Measurements from ENCODE around the gene NAA35. TPM values are rescaled to one million over a fixed set of nuclear protein-coding genes. Genes with fewer than 3 reads are reported as not detected.

The NAA35 gene
- total and polyA plus RNA-seq, 2 experiments from 2014 or later: 29.2 to 31.6 TPM

DNA sequence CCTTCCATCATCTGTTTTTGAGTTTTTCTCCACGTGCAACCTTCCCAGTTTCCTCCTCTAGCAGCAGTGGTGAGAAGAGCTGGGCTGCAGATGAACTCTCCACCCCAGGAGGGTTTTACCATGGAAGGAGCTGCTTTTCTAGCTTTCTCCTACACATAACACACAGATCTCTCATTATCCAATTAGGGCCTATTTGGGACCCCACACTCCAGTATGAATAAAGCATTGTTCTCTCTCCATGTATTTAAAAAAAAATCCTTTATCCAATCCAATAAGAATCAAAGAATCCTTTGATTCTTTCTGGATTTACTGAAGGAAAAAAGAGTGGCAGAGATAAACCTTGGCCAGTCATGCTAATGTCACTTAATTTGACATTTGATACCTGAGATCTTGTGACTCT lies 31.6 kb upstream of the NAA35 start (continued):
- no peak for TF ChIP-seq EZH2phosphoT487 (IDR thresholded peaks at IDR 0.05; ENCODE audit: unreplicated experiment)
- no peak for TF ChIP-seq ZNF331 (CRISPR knock-in tag; IDR thresholded peaks at IDR 0.05; ENCODE audit: low read depth)
- no peak for TF ChIP-seq CREB1 (CRISPR knock-in tag; IDR thresholded peaks at IDR 0.05; ENCODE audit: low read depth)
- no peak for TF ChIP-seq NANOG (IDR thresholded peaks at IDR 0.05; ENCODE audit: borderline replicate concordance)
- TF ChIP-seq, protein P1, sequence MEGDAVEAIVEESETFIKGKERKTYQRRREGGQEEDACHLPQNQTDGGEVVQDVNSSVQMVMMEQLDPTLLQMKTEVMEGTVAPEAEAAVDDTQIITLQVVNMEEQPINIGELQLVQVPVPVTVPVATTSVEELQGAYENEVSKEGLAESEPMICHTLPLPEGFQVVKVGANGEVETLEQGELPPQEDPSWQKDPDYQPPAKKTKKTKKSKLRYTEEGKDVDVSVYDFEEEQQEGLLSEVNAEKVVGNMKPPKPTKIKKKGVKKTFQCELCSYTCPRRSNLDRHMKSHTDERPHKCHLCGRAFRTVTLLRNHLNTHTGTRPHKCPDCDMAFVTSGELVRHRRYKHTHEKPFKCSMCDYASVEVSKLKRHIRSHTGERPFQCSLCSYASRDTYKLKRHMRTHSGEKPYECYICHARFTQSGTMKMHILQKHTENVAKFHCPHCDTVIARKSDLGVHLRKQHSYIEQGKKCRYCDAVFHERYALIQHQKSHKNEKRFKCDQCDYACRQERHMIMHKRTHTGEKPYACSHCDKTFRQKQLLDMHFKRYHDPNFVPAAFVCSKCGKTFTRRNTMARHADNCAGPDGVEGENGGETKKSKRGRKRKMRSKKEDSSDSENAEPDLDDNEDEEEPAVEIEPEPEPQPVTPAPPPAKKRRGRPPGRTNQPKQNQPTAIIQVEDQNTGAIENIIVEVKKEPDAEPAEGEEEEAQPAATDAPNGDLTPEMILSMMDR (conservative IDR thresholded peaks at IDR 0.05; ENCODE audit: low read depth in 2 of 2): no peak
- TF ChIP-seq EZH2 (IDR thresholded peaks at IDR 0.05; ENCODE audit: low read depth, unreplicated experiment): no peak
- TF ChIP-seq, protein P2, sequence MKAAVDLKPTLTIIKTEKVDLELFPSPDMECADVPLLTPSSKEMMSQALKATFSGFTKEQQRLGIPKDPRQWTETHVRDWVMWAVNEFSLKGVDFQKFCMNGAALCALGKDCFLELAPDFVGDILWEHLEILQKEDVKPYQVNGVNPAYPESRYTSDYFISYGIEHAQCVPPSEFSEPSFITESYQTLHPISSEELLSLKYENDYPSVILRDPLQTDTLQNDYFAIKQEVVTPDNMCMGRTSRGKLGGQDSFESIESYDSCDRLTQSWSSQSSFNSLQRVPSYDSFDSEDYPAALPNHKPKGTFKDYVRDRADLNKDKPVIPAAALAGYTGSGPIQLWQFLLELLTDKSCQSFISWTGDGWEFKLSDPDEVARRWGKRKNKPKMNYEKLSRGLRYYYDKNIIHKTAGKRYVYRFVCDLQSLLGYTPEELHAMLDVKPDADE (IDR thresholded peaks at IDR 0.05): no peak
- TF ChIP-seq POLR2AphosphoS5 (IDR thresholded peaks at IDR 0.05; ENCODE audit: low read depth): no peak
- TF ChIP-seq STAT1 (IDR thresholded peaks at IDR 0.05; ENCODE audit: unreplicated experiment): no peak
- TF ChIP-seq JUNB (IDR thresholded peaks at IDR 0.05; ENCODE audit: unreplicated experiment): no peak
- TF ChIP-seq, protein P3, sequence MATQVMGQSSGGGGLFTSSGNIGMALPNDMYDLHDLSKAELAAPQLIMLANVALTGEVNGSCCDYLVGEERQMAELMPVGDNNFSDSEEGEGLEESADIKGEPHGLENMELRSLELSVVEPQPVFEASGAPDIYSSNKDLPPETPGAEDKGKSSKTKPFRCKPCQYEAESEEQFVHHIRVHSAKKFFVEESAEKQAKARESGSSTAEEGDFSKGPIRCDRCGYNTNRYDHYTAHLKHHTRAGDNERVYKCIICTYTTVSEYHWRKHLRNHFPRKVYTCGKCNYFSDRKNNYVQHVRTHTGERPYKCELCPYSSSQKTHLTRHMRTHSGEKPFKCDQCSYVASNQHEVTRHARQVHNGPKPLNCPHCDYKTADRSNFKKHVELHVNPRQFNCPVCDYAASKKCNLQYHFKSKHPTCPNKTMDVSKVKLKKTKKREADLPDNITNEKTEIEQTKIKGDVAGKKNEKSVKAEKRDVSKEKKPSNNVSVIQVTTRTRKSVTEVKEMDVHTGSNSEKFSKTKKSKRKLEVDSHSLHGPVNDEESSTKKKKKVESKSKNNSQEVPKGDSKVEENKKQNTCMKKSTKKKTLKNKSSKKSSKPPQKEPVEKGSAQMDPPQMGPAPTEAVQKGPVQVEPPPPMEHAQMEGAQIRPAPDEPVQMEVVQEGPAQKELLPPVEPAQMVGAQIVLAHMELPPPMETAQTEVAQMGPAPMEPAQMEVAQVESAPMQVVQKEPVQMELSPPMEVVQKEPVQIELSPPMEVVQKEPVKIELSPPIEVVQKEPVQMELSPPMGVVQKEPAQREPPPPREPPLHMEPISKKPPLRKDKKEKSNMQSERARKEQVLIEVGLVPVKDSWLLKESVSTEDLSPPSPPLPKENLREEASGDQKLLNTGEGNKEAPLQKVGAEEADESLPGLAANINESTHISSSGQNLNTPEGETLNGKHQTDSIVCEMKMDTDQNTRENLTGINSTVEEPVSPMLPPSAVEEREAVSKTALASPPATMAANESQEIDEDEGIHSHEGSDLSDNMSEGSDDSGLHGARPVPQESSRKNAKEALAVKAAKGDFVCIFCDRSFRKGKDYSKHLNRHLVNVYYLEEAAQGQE (IDR thresholded peaks at IDR 0.05; ENCODE audit: unreplicated experiment): no peak

DNA sequence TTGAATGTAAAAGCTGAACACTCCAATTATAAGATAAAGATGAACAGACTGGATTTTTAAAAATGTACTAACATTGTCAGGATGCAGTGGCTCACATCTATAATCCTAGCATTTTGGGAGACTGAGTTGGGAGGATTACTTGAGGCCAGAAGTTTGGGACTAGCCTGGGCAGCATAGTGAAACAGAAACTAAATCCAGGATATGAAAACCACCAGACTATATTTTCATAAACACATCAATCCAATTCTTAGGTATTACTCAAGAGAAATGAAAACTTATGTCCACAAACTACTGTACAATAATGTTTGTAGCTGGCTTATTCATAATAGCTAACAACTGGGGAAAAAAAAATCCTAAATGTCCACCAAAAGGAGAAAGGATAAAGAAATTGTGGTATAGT lies 26.8 kb upstream of the NAA35 start:
- Mint-ChIP-seq H3K27me3 (ENCODE audit: insufficient read depth, low read depth, poor library complexity) (peaks cover 2% of the 10 kb centered on the region), H3K27ac (no peak overlapping the region), H3K4me1 (no peaks in the 10 kb centered on the region), H3K9me3 (no peaks in the 10 kb centered on the region), H3K4me3 (no peak overlapping the region), H3K36me3 (ENCODE audit: low read depth) (no peaks in the 10 kb centered on the region)
- no peaks in the 10 kb centered on the region for H3K9me2 ChIP-seq (ENCODE audit: insufficient read depth)
- ATAC-seq (no peak), DNase-seq (ENCODE audit: low spot score) (no peak)
- no peaks in the 10 kb centered on the region for H3K36me3 ChIP-seq (ENCODE audit: insufficient read depth)
- H3K4me3 ChIP-seq: no peak overlapping the region
- H3K27ac ChIP-seq (ENCODE audit: low read depth): no peak overlapping the region
- H3K27me3 ChIP-seq (ENCODE audit: insufficient read depth): no peaks in the 10 kb centered on the region
- H3K4me2 ChIP-seq: no peak overlapping the region
- H4K20me1 ChIP-seq (replicated peaks; ENCODE audit: insufficient read depth): no peaks in the 10 kb centered on the region
- no peaks in the 10 kb centered on the region for H3K4me1 ChIP-seq (ENCODE audit: insufficient read depth)
- H3F3A ChIP-seq (replicated peaks; ENCODE audit: low read depth): no peaks in the 10 kb centered on the region
- no peak overlapping the region for H2AFZ ChIP-seq
- no peaks in the 10 kb centered on the region for H3K79me2 ChIP-seq (replicated peaks; ENCODE audit: insufficient read depth)
- TF ChIP-seq, protein P3 (IDR thresholded peaks at IDR 0.05; ENCODE audit: unreplicated experiment): no peak
- TF ChIP-seq, protein P1 (conservative IDR thresholded peaks at IDR 0.05; ENCODE audit: low read depth in 2 of 2): no peak
- TF ChIP-seq STAT1 (IDR thresholded peaks at IDR 0.05; ENCODE audit: unreplicated experiment) (no peak), CREB1 (CRISPR knock-in tag; IDR thresholded peaks at IDR 0.05; ENCODE audit: low read depth) (no peak)

All from GM23338 (cell line).